8988T (cell line): ENCODE measurements around the gene SULT1A4.
"Not testable (repeated sequence)": the region's sequence is repeated elsewhere in the genome, so short reads cannot be mapped to it uniquely, and the experiment has no call there.

Experiments
- DNase-seq: peaks from one replicate; pipeline ENCODE4 v3.0.0; 2011

The SULT1A4 gene

GRCh38 chr16:29459706-29460646 is at the start of gene SULT1A4:
TSS of gene SULT1A4 (plus strand) at chr16:29459913. CDS start at chr16:29461386, 1,473 bp downstream.
- not testable (repeated sequence) for DNase-seq

GRCh38 chr16:29423587-29423986 is 36.1 kb upstream of the SULT1A4 start:
- not testable (repeated sequence) for DNase-seq

- DNase-seq, result not testable (repeated sequence)
Measured at GRCh38 chr16:29425390-29425789, 34.3 kb upstream of the SULT1A4 start.

- not testable (repeated sequence) for DNase-seq
Measured at GRCh38 chr16:29453754-29454153, 6.0 kb upstream of the SULT1A4 start.

- DNase-seq, result not testable (repeated sequence)
Measured at GRCh38 chr16:29454269-29454668, 5.4 kb upstream of the SULT1A4 start, which contains the start of the genes BOLA2 and SLX1B. TSS of gene BOLA2 (minus strand) at chr16:29454351. CDS start at chr16:29454253, 98 bp downstream. TSS of gene SLX1B (plus strand) at chr16:29454533.

GRCh38 chr16:29454828-29455227 is 4.9 kb upstream of the SULT1A4 start:
- DNase-seq, result not testable (repeated sequence)

- DNase-seq, result not testable (repeated sequence)
Measured at GRCh38 chr16:29457660-29458059, 2.1 kb upstream of the SULT1A4 start.

- DNase-seq, result not testable (repeated sequence)
Measured at GRCh38 chr16:29460647-29461030, 926 bp downstream of the SULT1A4 start.

GRCh38 chr16:29465985-29466824 is 6.5 kb downstream of the SULT1A4 start:
- DNase-seq, result not testable (repeated sequence)

GRCh38 chr16:29466904-29467303 is 7.2 kb downstream of the SULT1A4 start:
- DNase-seq, result not testable (repeated sequence)

- not testable (repeated sequence) for DNase-seq
Measured at GRCh38 chr16:29467654-29468366, 8.1 kb downstream of the SULT1A4 start.

GRCh38 chr16:29469660-29470059 is 9.9 kb downstream of the SULT1A4 start:
- not testable (repeated sequence) for DNase-seq

- not testable (repeated sequence) for DNase-seq
Measured at GRCh38 chr16:29472065-29472464, 12.4 kb downstream of the SULT1A4 start.

- not testable (repeated sequence) for DNase-seq
Measured at GRCh38 chr16:29482276-29482675, 22.6 kb downstream of the SULT1A4 start.

GRCh38 chr16:29506308-29506707 is 46.6 kb downstream of the SULT1A4 start, which contains the start of gene NPIPB12:
TSS of gene NPIPB12 (minus strand) at chr16:29506408.
- DNase-seq, result not testable (repeated sequence)
